ENCODE measurements around the gene NECAB2. TPM values are rescaled to one million over a fixed set of nuclear protein-coding genes. Genes with fewer than 3 reads are reported as not detected.

NECAB2 gene
- total RNA-seq, 1 donor from 2014 or later: 19.6 TPM

- H3K9me3 Mint-ChIP-seq: no peaks in the 10 kb centered on the region
- no peaks in the 10 kb centered on the region for H3K27me3 Mint-ChIP-seq (ENCODE audit: low read depth)
- no peak for TF ChIP-seq CTCF (conservative IDR thresholded peaks at IDR 0.05)
- DNase-seq (ENCODE audit: low read depth, low spot score): no peak
- H3K27ac Mint-ChIP-seq (ENCODE audit: unreplicated experiment): peak overlapping the region; percentile 78
- H3K4me1 Mint-ChIP-seq: peaks cover 22% of the 10 kb centered on the region
- H3K36me3 Mint-ChIP-seq (ENCODE audit: low read depth): peaks cover 4% of the 10 kb centered on the region
- H3K4me3 Mint-ChIP-seq: no peak overlapping the region
Measured at GRCh38 chr16:83925957-83926725, 41.9 kb upstream of the NECAB2 start.

- peaks cover 22% of the 10 kb centered on the region for H3K4me1 Mint-ChIP-seq
- peak; percentile 99 for TF ChIP-seq CTCF (conservative IDR thresholded peaks at IDR 0.05)
- no peaks in the 10 kb centered on the region for H3K36me3 Mint-ChIP-seq (ENCODE audit: low read depth)
- no peaks in the 10 kb centered on the region for H3K27me3 Mint-ChIP-seq (ENCODE audit: low read depth)
- peak; percentile 81 for DNase-seq (ENCODE audit: low read depth, low spot score)
- H3K4me3 Mint-ChIP-seq: no peak overlapping the region
- H3K27ac Mint-ChIP-seq (ENCODE audit: unreplicated experiment): peak overlapping the region; percentile 78
- no peaks in the 10 kb centered on the region for H3K9me3 Mint-ChIP-seq
Measured at GRCh38 chr16:83926726-83927397, 41.2 kb upstream of the NECAB2 start.

- Mint-ChIP-seq H3K36me3 (ENCODE audit: low read depth) (no peaks in the 10 kb centered on the region), H3K4me1 (peaks cover 12% of the 10 kb centered on the region), H3K27me3 (ENCODE audit: low read depth) (no peaks in the 10 kb centered on the region), H3K9me3 (no peaks in the 10 kb centered on the region), H3K4me3 (no peak overlapping the region), H3K27ac (ENCODE audit: unreplicated experiment) (no peak overlapping the region)
- no peak for DNase-seq (ENCODE audit: low read depth, low spot score)
- no peak for TF ChIP-seq CTCF (conservative IDR thresholded peaks at IDR 0.05)
Measured at GRCh38 chr16:83928341-83929055, 39.5 kb upstream of the NECAB2 start.

GRCh38 chr16:83929811-83930555 is 38.1 kb upstream of the NECAB2 start:
- Mint-ChIP-seq H3K4me3 (no peak overlapping the region), H3K36me3 (ENCODE audit: low read depth) (no peaks in the 10 kb centered on the region), H3K27ac (ENCODE audit: unreplicated experiment) (no peak overlapping the region), H3K27me3 (ENCODE audit: low read depth) (no peaks in the 10 kb centered on the region), H3K9me3 (no peaks in the 10 kb centered on the region), H3K4me1 (peaks cover 13% of the 10 kb centered on the region)
- no peak for TF ChIP-seq CTCF (conservative IDR thresholded peaks at IDR 0.05)
- DNase-seq (ENCODE audit: low read depth, low spot score): no peak

All from neural crest cell (in vitro differentiated cells).